ENCODE measurements around the gene NEUROG3. TPM values are rescaled to one million over a fixed set of nuclear protein-coding genes. Genes with fewer than 3 reads are reported as not detected.

The NEUROG3 gene
- total and polyA plus RNA-seq, 2 of the 8 experiments (the other 6 are each of a cell fraction or from before 2014, with no cell fraction given): 0.45 TPM; not detected in 1

- DNase-seq (ENCODE audit: low read depth in 1 of 2, low spot score in 2 of 2) (no peak), FAIRE-seq (no peak)
- H4K8ac ChIP-seq (ENCODE audit: extremely low read depth, insufficient read depth, low read length): no peak overlapping the region
- no peak overlapping the region for H2BK12ac ChIP-seq (ENCODE audit: low read depth, low read length)
- no peak overlapping the region for H2BK5ac ChIP-seq (ENCODE audit: low read depth, low read length)
- H3K27ac ChIP-seq (ENCODE audit: low read depth, low read length): no peak overlapping the region
- no peak overlapping the region for H2BK120ac ChIP-seq (replicated peaks; ENCODE audit: low read depth, low read length)
- POLR2A ChIA-PET (ENCODE audit: partially characterized antibody): no interaction called here
- H2AK5ac ChIP-seq (ENCODE audit: low read depth, low read length): no peak overlapping the region
- H2BK15ac ChIP-seq (ENCODE audit: low read length): no peak overlapping the region
- no peaks in the 10 kb centered on the region for H3K23me2 ChIP-seq (ENCODE audit: low read depth, low read length)
- H3K79me1 ChIP-seq (ENCODE audit: low read depth, low read length): no peaks in the 10 kb centered on the region
- H4K91ac ChIP-seq (replicated peaks; ENCODE audit: insufficient read length, low read length): no peak overlapping the region
- H2BK20ac ChIP-seq (ENCODE audit: low read length): no peak overlapping the region
- CTCF ChIA-PET (ENCODE audit: partially characterized antibody): interaction anchor here (0.7 to 47.4 kb wide), 6 partner anchors 9 to 86 kb away, joined by 3 to 578 read pairs (median 4); no protein-coding TSS in a partner anchor
- H3K23ac ChIP-seq (ENCODE audit: insufficient read length): no peak overlapping the region
- H3K9ac ChIP-seq (replicated peaks in 1 of 4; ENCODE audit: extremely low read depth in 1 of 4, low read depth in 3 of 4, low read length in 3 of 4): no peak overlapping the region
- peaks cover 0 to 3% (median 1%) of the 10 kb centered on the region in 4 experiments; a peak in 4 of 7 replicates for H3K4me1 ChIP-seq (replicated peaks in 1 of 4; ENCODE audit: control insufficient read depth in 3 of 4, insufficient read depth in 4 of 4, low read length in 3 of 4)
- H3K4me3 ChIP-seq (ENCODE audit: extremely low read depth in 1 of 4, insufficient read depth in 2 of 4, low read depth in 3 of 4, low read length in 4 of 4): no peak overlapping the region
- no peaks in the 10 kb centered on the region; a peak in 3 of 7 replicates for H3K27me3 ChIP-seq (replicated peaks in 1 of 4; ENCODE audit: control insufficient read depth in 3 of 4, extremely low read depth in 1 of 4, insufficient read depth in 3 of 4, low read length in 3 of 4)
- H4K5ac ChIP-seq (ENCODE audit: insufficient read length, low read depth, low read length): no peak overlapping the region
- H3K36me3 ChIP-seq (ENCODE audit: control insufficient read depth in 2 of 4, insufficient read depth in 4 of 4, low read length in 3 of 4): no peaks in the 10 kb centered on the region
- WGBS, 2 experiments (ENCODE audit: extremely low coverage in 1 of 2, insufficient coverage in 1 of 2, insufficient read length in 1 of 2, insufficient replicate concordance in 2 of 2, low coverage in 1 of 2, low lambda C conversion rate in 2 of 2, missing lambda C conversion rate in 1 of 2): 76% methylated on average over 4 of the region's 6 CpGs; no CpG with 5 or more reads in 1 of the 2 experiments
- H3K4ac ChIP-seq (replicated peaks; ENCODE audit: insufficient read length, low read depth, low read length): no peak overlapping the region
- no peak overlapping the region for H3K4me2 ChIP-seq (ENCODE audit: insufficient read depth in 1 of 2, low read depth in 2 of 2, low read length in 2 of 2)
- no peak overlapping the region for H3K14ac ChIP-seq (ENCODE audit: insufficient read length)
- H3K9me3 ChIP-seq (ENCODE audit: insufficient read depth in 2 of 2, low read depth in 1 of 2, low read length in 1 of 2): peaks cover 10 to 11% of the 10 kb centered on the region in 2 experiments; a peak in 3 of 4 replicates
- no peak overlapping the region for H3K56ac ChIP-seq (replicated peaks; ENCODE audit: insufficient read length, low read depth, low read length)
- no peaks in the 10 kb centered on the region for H4K20me1 ChIP-seq (replicated peaks in 1 of 2; ENCODE audit: control insufficient read depth in 1 of 2, insufficient read depth in 2 of 2, low read length in 2 of 2)
- no peak overlapping the region for H2AFZ ChIP-seq (ENCODE audit: low read length)
- 0 out of 4 replicates have a peak, but pooled peaks cover 0 to 3% of the 10 kb centered on the region in 2 experiments for H3K79me2 ChIP-seq (ENCODE audit: control insufficient read depth in 1 of 2, insufficient read depth in 2 of 2, low read length in 2 of 2)
- no peak overlapping the region for H3K18ac ChIP-seq (ENCODE audit: extremely low read depth, low read length)
- TF ChIP-seq SP2 (IDR thresholded peaks at IDR 0.05; ENCODE audit: low read length): no peak
Measured at GRCh38 chr10:69554611-69555010, 18.6 kb downstream of the NEUROG3 start.
